Brain microvascular endothelial cell (primary cell): ENCODE data around the gene DNAAF5.

Experiments used
- DNase-seq: peaks from one replicate; pipeline ENCODE4 v3.0.0-alpha.2; 2020
- H3K27ac ChIP-seq: fragments of 250-450 bp; sonication (Bioruptor Pico); 2 replicates; pipeline ENCODE4 v1.5.1; 2020; ENCODE audit warnings: mild to moderate bottlenecking, moderate library complexity
- H3K27me3 ChIP-seq: fragments of 250-450 bp; sonication (Bioruptor Pico); replicated peaks from 2 replicates; pipeline ENCODE4 v1.5.1; 2020; ENCODE audit warnings: mild to moderate bottlenecking
- H3K36me3 ChIP-seq: fragments of 250-450 bp; sonication (Bioruptor Pico); replicated peaks from 2 replicates; pipeline ENCODE4 v1.5.1; 2020; ENCODE audit warnings: mild to moderate bottlenecking
- H3K4me3 ChIP-seq: 2 replicates; pipeline ENCODE4 v1.5.1; 2011; ENCODE audit warnings: low read depth, mild to moderate bottlenecking, control low read depth, low read length, moderate library complexity
- in situ Hi-C: cut with HindIII; loops from 2 replicates; pipeline ENCODE4 v1.10.0; 2017; ENCODE audit warnings: low sequenced_read_pairs, low pct_ligation_motif_present
- TF ChIP-seq, protein P1 (sequence below): IDR thresholded peaks from 2 replicates; pipeline ENCODE4 v1.5.1; 2011; ENCODE audit warnings: low read depth, mild to moderate bottlenecking, moderate library complexity, low read length, control low read depth, inconsistent platforms; ENCODE audit errors: missing control alignments

The DNAAF5 gene

DNA sequence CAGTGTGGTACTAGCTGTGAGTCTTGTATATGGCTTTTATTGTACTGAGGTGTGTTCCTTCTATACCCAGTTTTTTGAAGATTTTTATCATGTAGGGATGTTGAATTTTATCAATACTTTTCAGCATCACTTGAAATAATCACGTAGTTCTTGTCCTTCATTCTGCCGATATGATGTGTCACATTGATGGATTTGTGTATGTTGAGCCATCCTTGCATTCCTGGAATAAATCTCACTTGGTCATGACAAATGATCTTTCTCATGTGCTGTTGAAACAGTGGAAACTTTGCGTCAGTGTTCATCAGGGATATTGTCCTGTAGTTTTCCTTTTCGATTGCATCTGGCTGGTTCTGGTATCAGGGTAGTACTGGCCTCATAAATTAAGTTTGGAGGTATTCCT, 7.7 kb downstream of the DNAAF5 start:
- no peak overlapping the region for H3K27ac ChIP-seq
- in situ Hi-C loops = no loop called here
- H3K36me3 ChIP-seq = peaks cover 2% of the 10 kb centered on the region
- DNase-seq = no peak
- TF ChIP-seq, protein P1, sequence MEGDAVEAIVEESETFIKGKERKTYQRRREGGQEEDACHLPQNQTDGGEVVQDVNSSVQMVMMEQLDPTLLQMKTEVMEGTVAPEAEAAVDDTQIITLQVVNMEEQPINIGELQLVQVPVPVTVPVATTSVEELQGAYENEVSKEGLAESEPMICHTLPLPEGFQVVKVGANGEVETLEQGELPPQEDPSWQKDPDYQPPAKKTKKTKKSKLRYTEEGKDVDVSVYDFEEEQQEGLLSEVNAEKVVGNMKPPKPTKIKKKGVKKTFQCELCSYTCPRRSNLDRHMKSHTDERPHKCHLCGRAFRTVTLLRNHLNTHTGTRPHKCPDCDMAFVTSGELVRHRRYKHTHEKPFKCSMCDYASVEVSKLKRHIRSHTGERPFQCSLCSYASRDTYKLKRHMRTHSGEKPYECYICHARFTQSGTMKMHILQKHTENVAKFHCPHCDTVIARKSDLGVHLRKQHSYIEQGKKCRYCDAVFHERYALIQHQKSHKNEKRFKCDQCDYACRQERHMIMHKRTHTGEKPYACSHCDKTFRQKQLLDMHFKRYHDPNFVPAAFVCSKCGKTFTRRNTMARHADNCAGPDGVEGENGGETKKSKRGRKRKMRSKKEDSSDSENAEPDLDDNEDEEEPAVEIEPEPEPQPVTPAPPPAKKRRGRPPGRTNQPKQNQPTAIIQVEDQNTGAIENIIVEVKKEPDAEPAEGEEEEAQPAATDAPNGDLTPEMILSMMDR = no peak
- no peak overlapping the region for H3K4me3 ChIP-seq
- H3K27me3 ChIP-seq = no peaks in the 10 kb centered on the region

DNA sequence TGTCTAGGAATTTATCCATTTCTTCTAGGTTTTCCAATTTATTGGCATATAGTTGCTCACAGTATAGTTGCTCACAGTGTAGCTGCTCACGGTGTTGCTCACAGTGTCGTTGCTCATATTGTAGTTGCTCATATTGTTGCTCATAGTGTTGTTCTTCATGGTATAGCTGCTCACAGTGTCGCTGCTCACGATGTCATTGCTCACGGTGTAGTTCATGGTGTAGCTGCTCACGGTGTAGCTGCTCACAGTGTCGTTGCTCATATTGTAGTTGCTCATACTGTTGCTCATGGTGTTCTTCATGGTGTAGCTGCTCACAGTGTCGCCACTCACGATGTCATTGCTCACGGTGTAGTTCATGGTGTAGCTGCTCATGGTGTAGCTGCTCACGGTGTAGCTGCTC, 8.3 kb downstream of the DNAAF5 start:
- H3K27ac ChIP-seq = no peak overlapping the region
- in situ Hi-C loops = no loop called here
- TF ChIP-seq, protein P1 = no peak
- DNase-seq = no peak
- no peak overlapping the region for H3K4me3 ChIP-seq
- peaks cover 2% of the 10 kb centered on the region for H3K36me3 ChIP-seq
- no peaks in the 10 kb centered on the region for H3K27me3 ChIP-seq

DNA sequence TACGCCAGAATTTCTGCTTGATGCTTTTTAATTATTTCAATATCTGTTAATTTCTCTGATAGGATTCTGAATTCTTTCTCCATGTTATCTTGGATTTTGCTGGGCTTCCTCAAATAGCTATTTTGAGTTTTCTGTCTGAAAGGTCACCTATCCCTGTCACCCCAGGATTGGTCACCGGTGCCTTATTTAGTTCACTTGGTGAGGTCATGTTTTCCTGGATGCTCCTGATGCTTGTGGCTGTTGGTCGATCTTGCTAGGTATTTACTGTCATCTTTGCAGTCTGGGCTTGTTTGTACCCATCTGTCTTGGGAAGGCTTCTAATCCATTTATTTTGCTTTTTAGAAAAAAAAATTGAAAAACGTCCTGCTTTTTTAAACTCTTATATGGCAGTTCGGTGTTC, 11.7 kb downstream of the DNAAF5 start:
- TF ChIP-seq, protein P1 = no peak
- Histone ChIP-seq H3K36me3 (peaks cover 16% of the 10 kb centered on the region), H3K4me3 (no peak overlapping the region), H3K27ac (no peak overlapping the region), H3K27me3 (no peaks in the 10 kb centered on the region)
- in situ Hi-C loops = no loop called here
- no peak for DNase-seq

DNA sequence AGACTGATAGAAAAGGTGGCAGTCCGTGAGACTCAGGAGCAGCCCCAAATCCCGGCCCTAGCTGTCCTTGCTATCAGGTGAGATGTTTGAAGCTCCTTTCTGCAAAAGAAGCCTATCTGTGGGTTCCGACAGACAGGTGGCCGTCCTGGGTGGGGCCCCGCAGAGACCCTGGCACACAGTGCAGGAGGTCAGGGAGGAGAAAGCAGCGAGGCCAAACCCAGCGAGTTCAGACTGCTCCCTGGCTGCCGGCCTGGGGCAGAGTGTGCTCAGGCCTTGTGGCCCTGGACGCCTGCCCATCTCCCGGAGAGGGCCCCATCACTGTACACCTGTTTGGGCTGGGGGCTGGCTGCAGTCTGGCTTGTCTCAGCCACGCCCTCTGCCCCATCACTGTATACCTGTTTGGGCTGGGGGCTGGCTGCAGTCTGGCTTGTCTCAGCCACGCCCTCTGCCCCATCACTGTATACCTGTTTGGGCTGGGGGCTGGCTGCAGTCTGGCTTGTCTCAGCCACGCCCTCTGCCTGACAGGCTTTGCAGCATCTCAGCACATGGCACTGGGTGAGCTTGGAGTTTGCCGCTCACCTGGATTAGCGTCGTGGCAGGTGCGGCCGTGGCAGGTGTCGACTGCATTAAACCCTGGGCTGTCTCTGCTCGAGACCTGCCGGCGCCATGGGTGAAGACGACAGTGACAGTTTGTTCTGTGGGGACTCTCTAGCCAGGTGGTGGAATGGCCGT, 12.4 kb downstream of the DNAAF5 start:
- no peaks in the 10 kb centered on the region for H3K27me3 ChIP-seq
- TF ChIP-seq, protein P1 = no peak
- no peak overlapping the region for H3K4me3 ChIP-seq
- H3K27ac ChIP-seq = no peak overlapping the region
- peaks cover 16% of the 10 kb centered on the region for H3K36me3 ChIP-seq
- in situ Hi-C loops = no loop called here
- no peak for DNase-seq

DNA sequence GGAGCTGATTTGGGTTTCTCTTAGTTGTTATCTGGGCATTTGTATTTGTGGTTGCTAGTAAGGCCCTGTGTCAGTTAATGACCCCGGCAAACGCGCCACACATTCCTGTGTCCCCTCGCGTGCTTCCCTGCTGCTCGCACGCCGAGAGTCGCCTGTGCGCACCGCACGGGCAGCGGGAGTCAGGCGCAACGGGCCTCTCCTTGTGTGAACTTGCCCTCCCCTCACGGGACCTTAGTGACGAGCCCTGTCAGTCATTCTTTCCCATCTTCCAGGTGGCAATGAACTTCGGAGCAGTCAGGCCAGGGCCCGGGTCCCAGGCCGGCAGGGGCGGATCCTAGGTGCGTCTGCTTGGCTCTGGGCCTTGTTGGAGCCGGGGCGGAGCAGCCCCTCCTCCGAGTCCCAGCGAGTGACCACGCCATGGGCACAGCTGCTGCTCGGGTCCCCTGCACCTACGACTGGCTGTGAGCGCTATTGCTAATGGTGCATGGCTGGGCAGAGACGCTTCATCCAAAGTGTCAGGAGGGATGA, 13.0 kb downstream of the DNAAF5 start:
- H3K27ac ChIP-seq = no peak overlapping the region
- H3K36me3 ChIP-seq = peaks cover 14% of the 10 kb centered on the region
- in situ Hi-C loops = no loop called here
- TF ChIP-seq, protein P1 = no peak
- no peak overlapping the region for H3K4me3 ChIP-seq
- H3K27me3 ChIP-seq = no peaks in the 10 kb centered on the region
- DNase-seq = no peak
